GM23338 (cell line): ENCODE results near the gene PURA. TPM values are rescaled to one million over a fixed set of nuclear protein-coding genes. Genes with fewer than 3 reads are reported as not detected.
A peak's percentile ranks its signal among the peaks of the same experiment; 100 is the strongest.
"Not testable (repeated sequence)": the region's sequence is repeated elsewhere in the genome, so short reads cannot be mapped to it uniquely, and the experiment has no call there.

ENCODE experiments used
- ATAC-seq: fragments of 200-7000 bp; cut with Tn5 transposase; 3 replicates; pipeline ENCODE4 v1.9.1; 2020
- DNase-seq: peaks from one replicate; pipeline ENCODE4 v3.0.0-alpha.2; 2015; ENCODE audit warnings: low spot score
- H2AFZ ChIP-seq: fragments of 200-600 bp; sonication (generic); 2 replicates; pipeline ENCODE4 v1.8.0; 2016; ENCODE audit warnings: antibody characterized with exemption, mild to moderate bottlenecking, moderate library complexity
- H3F3A ChIP-seq: fragments of 200-600 bp; sonication (generic); replicated peaks from 2 replicates; pipeline ENCODE4 v1.8.0; 2017; ENCODE audit warnings: antibody characterized with exemption, mixed run types, low read depth
- H3K27ac ChIP-seq: fragments of 200-600 bp; sonication (generic); 2 replicates; pipeline ENCODE4 v1.6.1; 2016; ENCODE audit warnings: low read depth
- H3K27me3 ChIP-seq: fragments of 200-600 bp; sonication (generic); 2 replicates; pipeline ENCODE4 v1.8.0; 2016; ENCODE audit warnings: mild to moderate bottlenecking, mixed run types, moderate library complexity; ENCODE audit not compliant: insufficient read depth
- H3K36me3 ChIP-seq: fragments of 200-600 bp; sonication (generic); 2 replicates; pipeline ENCODE4 v1.8.0; 2016; ENCODE audit warnings: mild to moderate bottlenecking; ENCODE audit not compliant: insufficient read depth
- H3K4me1 ChIP-seq: fragments of 200-600 bp; sonication (generic); 2 replicates; pipeline ENCODE4 v1.8.0; 2016; ENCODE audit warnings: mild to moderate bottlenecking, moderate library complexity; ENCODE audit not compliant: insufficient read depth
- H3K4me2 ChIP-seq: fragments of 200-600 bp; sonication (generic); 2 replicates; pipeline ENCODE4 v1.7.1; 2017; ENCODE audit warnings: mixed run types
- H3K4me3 ChIP-seq: fragments of 200-600 bp; sonication (generic); 2 replicates; pipeline ENCODE4 v1.6.1; 2016; ENCODE audit warnings: mixed run types
- H3K79me2 ChIP-seq: fragments of 200-600 bp; sonication (generic); replicated peaks from 2 replicates; pipeline ENCODE4 v1.8.0; 2017; ENCODE audit warnings: mild to moderate bottlenecking; ENCODE audit not compliant: insufficient read depth
- H3K9me2 ChIP-seq: fragments of 200-600 bp; sonication (generic); 2 replicates; pipeline ENCODE4 v1.8.0; 2017; ENCODE audit not compliant: insufficient read depth
- H4K20me1 ChIP-seq: fragments of 200-600 bp; sonication (generic); replicated peaks from 2 replicates; pipeline ENCODE4 v1.8.0; 2017; ENCODE audit warnings: mild to moderate bottlenecking; ENCODE audit not compliant: insufficient read depth
- H3K27ac Mint-ChIP-seq: 2 replicates; pipeline ENCODE4 v1.8.0; 2020; ENCODE audit warnings: inconsistent platforms, mild to moderate bottlenecking, moderate library complexity, mixed read lengths
- H3K27me3 Mint-ChIP-seq: 3 replicates; pipeline ENCODE4 v1.8.0; 2022; ENCODE audit warnings: low read depth, mild to moderate bottlenecking, moderate library complexity, mixed read lengths, inconsistent platforms; ENCODE audit not compliant: insufficient read depth, poor library complexity
- H3K36me3 Mint-ChIP-seq: 3 replicates; pipeline ENCODE4 v1.8.0; 2021; ENCODE audit warnings: low read depth, mild to moderate bottlenecking, inconsistent platforms, moderate library complexity, mixed read lengths
- H3K4me1 Mint-ChIP-seq: 3 replicates; pipeline ENCODE4 v1.8.0; 2020; ENCODE audit warnings: mild to moderate bottlenecking, inconsistent platforms, mixed read lengths
- H3K4me3 Mint-ChIP-seq: 3 replicates; pipeline ENCODE4 v1.8.0; 2021; ENCODE audit warnings: moderate library complexity, mild to moderate bottlenecking, inconsistent platforms, mixed read lengths
- H3K9me3 Mint-ChIP-seq: 3 replicates; pipeline ENCODE4 v1.8.0; 2020; ENCODE audit warnings: moderate library complexity, mild to moderate bottlenecking, inconsistent platforms, mixed read lengths
- CREB1 ChIP-seq: fragments of 250-450 bp; sonication (Bioruptor Pico); IDR thresholded peaks from 2 replicates; pipeline ENCODE4 v1.5.0; 2020; ENCODE audit warnings: low read depth, mild to moderate bottlenecking, moderate library complexity
- JUNB ChIP-seq: IDR thresholded peaks from one replicate; pipeline ENCODE4 v1.6.1; 2016; ENCODE audit warnings: antibody characterized with exemption; ENCODE audit not compliant: unreplicated experiment
- STAT1 ChIP-seq: IDR thresholded peaks from one replicate; pipeline ENCODE4 v1.6.1; 2016; ENCODE audit warnings: antibody characterized with exemption; ENCODE audit not compliant: unreplicated experiment
- polyA plus RNA-seq: library from polyadenylated mRNA; unstranded; fragments of >200 nt; fragmentation: Nextera tagmentation; extraction: Ambion mirVana; gene quantifications from 2 replicates; pipeline ENCODE4 v1.2.1, GENCODE V29; 2016
- total RNA-seq: library from RNA; depleted of rRNA; stranded (reverse); fragments of >200 nt; shearing (Covaris generic); gene quantifications from 2 replicates; pipeline ENCODE4 v1.2.3, GENCODE V29; 2014
- TF ChIP-seq, protein P1 (sequence below), 2 experiments: fragments of 200-600 bp in 1 of 2; sonication (generic) in 1 of 2; conservative IDR thresholded peaks; 2 replicates each; pipeline versions ENCODE4 v1.5.1 to v1.6.1; 2016 to 2017; ENCODE audit warnings: antibody characterized with exemption in 2 of 2, low read depth in 2 of 2, mild to moderate bottlenecking in 2 of 2, moderate library complexity in 1 of 2

PURA gene
- total and polyA plus RNA-seq, 2 experiments from 2014 or later: 1.5 to 2.3 TPM

DNA sequence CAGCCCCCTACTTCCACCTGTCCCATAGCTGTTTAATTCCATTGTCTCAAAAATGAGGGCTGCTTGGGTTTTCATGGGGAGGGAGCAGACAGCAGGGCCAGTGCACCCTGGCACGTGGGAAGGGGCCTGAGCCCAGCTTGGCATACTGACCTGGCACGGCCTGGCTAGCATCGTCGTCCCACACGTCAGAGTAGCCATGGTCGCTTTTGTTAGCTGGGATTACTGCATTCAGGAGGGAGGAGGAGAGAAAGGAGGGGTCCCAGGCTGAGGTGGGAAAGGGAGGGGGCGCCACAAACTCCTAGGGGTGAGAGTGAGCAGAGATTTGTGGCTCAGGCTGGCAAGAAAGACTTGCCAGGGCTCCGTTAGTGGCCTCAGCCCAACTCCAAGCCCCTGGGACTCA, 40.0 kb downstream of the PURA start:
- Histone ChIP-seq H3K4me1 (peaks cover 24% of the 10 kb centered on the region), H3K36me3 (no peaks in the 10 kb centered on the region), H3K27ac (no peak overlapping the region), H3K79me2 (no peaks in the 10 kb centered on the region), H3K27me3 (peaks cover 33% of the 10 kb centered on the region), H3K4me3 (peak overlapping the region; percentile 38), H3F3A (no peaks in the 10 kb centered on the region), H4K20me1 (no peaks in the 10 kb centered on the region), H3K9me2 (no peaks in the 10 kb centered on the region), H3K4me2 (peak overlapping the region; percentile 72), H2AFZ (peak overlapping the region; percentile 97)
- H3K27ac Mint-ChIP-seq: no peak overlapping the region
- DNase-seq (peak; percentile 66), ATAC-seq (peak; percentile 28)
- no peaks in the 10 kb centered on the region for H3K36me3 Mint-ChIP-seq
- peaks cover 7% of the 10 kb centered on the region for H3K27me3 Mint-ChIP-seq
- peaks cover 39% of the 10 kb centered on the region for H3K4me1 Mint-ChIP-seq
- TF ChIP-seq JUNB: no peak
- TF ChIP-seq CREB1 (CRISPR knock-in tag): peak; percentile 45
- no peaks in the 10 kb centered on the region for H3K9me3 Mint-ChIP-seq
- H3K4me3 Mint-ChIP-seq: peak overlapping the region; percentile 10; the same call in 1 of the 3 replicates

GRCh38 chr5:140154710-140155381, 40.9 kb downstream of the PURA start:
- H3K79me2 ChIP-seq, H3K27me3 Mint-ChIP-seq, H3K36me3 ChIP-seq, H2AFZ ChIP-seq, H3K27ac Mint-ChIP-seq, H3K9me2 ChIP-seq, H3K9me3 Mint-ChIP-seq, H3K4me3 ChIP-seq, H4K20me1 ChIP-seq, H3K4me2 ChIP-seq, ATAC-seq, H3F3A ChIP-seq, H3K27ac ChIP-seq, H3K36me3 Mint-ChIP-seq, H3K4me3 Mint-ChIP-seq, DNase-seq: not testable (repeated sequence)
- Histone ChIP-seq H3K4me1 (peaks cover 24% of the 10 kb centered on the region), H3K27me3 (peaks cover 32% of the 10 kb centered on the region)
- peaks cover 36% of the 10 kb centered on the region for H3K4me1 Mint-ChIP-seq

- Mint-ChIP-seq H3K4me3 (peak overlapping the region; percentile 71), H3K9me3 (no peaks in the 10 kb centered on the region), H3K36me3 (no peaks in the 10 kb centered on the region)
Measured at GRCh38 chr5:140157032-140157781, 43.3 kb downstream of the PURA start.

More at GRCh38 chr5:140157032-140157781, 43.3 kb downstream of the PURA start:
- Histone ChIP-seq H3F3A (no peaks in the 10 kb centered on the region), H3K27ac (no peak overlapping the region), H3K4me3 (peak overlapping the region; percentile 60), H4K20me1 (no peaks in the 10 kb centered on the region), H3K79me2 (no peaks in the 10 kb centered on the region), H2AFZ (peak overlapping the region; percentile 90), H3K36me3 (no peaks in the 10 kb centered on the region), H3K27me3 (peaks cover 32% of the 10 kb centered on the region), H3K4me2 (peak overlapping the region; percentile 82), H3K9me2 (no peaks in the 10 kb centered on the region), H3K4me1 (peaks cover 17% of the 10 kb centered on the region)
- peak; percentile 89 for ATAC-seq
- H3K27ac Mint-ChIP-seq: no peak overlapping the region
- peak; percentile 92 for DNase-seq
- H3K27me3 Mint-ChIP-seq: peaks cover 4% of the 10 kb centered on the region
- TF ChIP-seq, protein P1, sequence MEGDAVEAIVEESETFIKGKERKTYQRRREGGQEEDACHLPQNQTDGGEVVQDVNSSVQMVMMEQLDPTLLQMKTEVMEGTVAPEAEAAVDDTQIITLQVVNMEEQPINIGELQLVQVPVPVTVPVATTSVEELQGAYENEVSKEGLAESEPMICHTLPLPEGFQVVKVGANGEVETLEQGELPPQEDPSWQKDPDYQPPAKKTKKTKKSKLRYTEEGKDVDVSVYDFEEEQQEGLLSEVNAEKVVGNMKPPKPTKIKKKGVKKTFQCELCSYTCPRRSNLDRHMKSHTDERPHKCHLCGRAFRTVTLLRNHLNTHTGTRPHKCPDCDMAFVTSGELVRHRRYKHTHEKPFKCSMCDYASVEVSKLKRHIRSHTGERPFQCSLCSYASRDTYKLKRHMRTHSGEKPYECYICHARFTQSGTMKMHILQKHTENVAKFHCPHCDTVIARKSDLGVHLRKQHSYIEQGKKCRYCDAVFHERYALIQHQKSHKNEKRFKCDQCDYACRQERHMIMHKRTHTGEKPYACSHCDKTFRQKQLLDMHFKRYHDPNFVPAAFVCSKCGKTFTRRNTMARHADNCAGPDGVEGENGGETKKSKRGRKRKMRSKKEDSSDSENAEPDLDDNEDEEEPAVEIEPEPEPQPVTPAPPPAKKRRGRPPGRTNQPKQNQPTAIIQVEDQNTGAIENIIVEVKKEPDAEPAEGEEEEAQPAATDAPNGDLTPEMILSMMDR (conservative IDR thresholded peaks at IDR 0.05; ENCODE audit: low read depth in 2 of 2): peak; percentile 90 to 99
- TF ChIP-seq STAT1: no peak
- H3K4me1 Mint-ChIP-seq: peaks cover 25% of the 10 kb centered on the region
